ENCODE data around the gene BOC. TPM values are rescaled to one million over a fixed set of nuclear protein-coding genes. Genes with fewer than 3 reads are reported as not detected.
A peak's percentile ranks its signal among the peaks of the same experiment; 100 is the strongest.

BOC gene
- total RNA-seq, 1 experiment from 2014 or later = 3.5 TPM

GRCh38 chr3:113255100-113255853, 43.9 kb downstream of the BOC start:
- H3K4me1 Mint-ChIP-seq = peaks cover 20 to 32% of the 10 kb centered on the region in 2 experiments
- no peak overlapping the region for H3K23ac ChIP-seq (ENCODE audit: insufficient read length, low read depth, low read length)
- H3K18ac ChIP-seq (ENCODE audit: insufficient read length, low read depth, low read length) = no peak overlapping the region
- peak overlapping the region in 1 of 3 experiments; percentile 38; a peak in 2 of 7 replicates for H3K27ac Mint-ChIP-seq
- H3K9me3 ChIP-seq (ENCODE audit: control insufficient read depth, low read depth, low read length) = no peaks in the 10 kb centered on the region
- TF ChIP-seq CTCF (conservative IDR thresholded peaks at IDR 0.05) = peak; percentile 52
- no peak overlapping the region for H4K8ac ChIP-seq (replicated peaks; ENCODE audit: insufficient read length, low read depth, low read length)
- H3K4me3 Mint-ChIP-seq = peak overlapping the region in 1 of 2 experiments; percentile 3; a peak in 2 of 5 replicates
- no peak overlapping the region for H3K14ac ChIP-seq (ENCODE audit: insufficient read depth, low read length)
- H4K20me1 ChIP-seq (ENCODE audit: control insufficient read depth, insufficient read depth, insufficient read length) = no peaks in the 10 kb centered on the region
- no peak overlapping the region for H2AK5ac ChIP-seq (ENCODE audit: insufficient read length, low read length)
- no peak overlapping the region for H2BK15ac ChIP-seq (ENCODE audit: low read depth, low read length)
- H3K79me2 ChIP-seq (ENCODE audit: insufficient read depth, low read length) = no peaks in the 10 kb centered on the region
- no peak overlapping the region for H3K27ac ChIP-seq (ENCODE audit: insufficient read length, low read depth, low read length)
- peak; percentile 50 for DNase-seq
- no peaks in the 10 kb centered on the region; the same call in 1 of the 2 replicates for H3K4me1 ChIP-seq (ENCODE audit: insufficient read depth, low read length)
- no peak overlapping the region for H4K91ac ChIP-seq (ENCODE audit: insufficient read length, low read depth, low read length)
- H3K56ac ChIP-seq (ENCODE audit: insufficient read length, low read depth, low read length) = no peak overlapping the region
- no peak overlapping the region for H3K9ac ChIP-seq (ENCODE audit: extremely low read depth, insufficient read length, low read length)
- H2BK12ac ChIP-seq (ENCODE audit: insufficient read length, low read depth, low read length) = no peak overlapping the region
- H2BK20ac ChIP-seq (ENCODE audit: low read depth, low read length, poor library complexity, severe bottlenecking) = no peak overlapping the region
- H3K23me2 ChIP-seq (ENCODE audit: insufficient read length, low read depth, low read length, poor library complexity, severe bottlenecking) = no peaks in the 10 kb centered on the region
- no peaks in the 10 kb centered on the region for H3K79me1 ChIP-seq (ENCODE audit: insufficient read depth, low read depth, low read length, poor library complexity, severe bottlenecking)
- no peak overlapping the region for H3T11ph ChIP-seq (ENCODE audit: low read length)
- H2BK120ac ChIP-seq (ENCODE audit: low read depth, low read length, poor library complexity, severe bottlenecking) = no peak overlapping the region
- H3K36me3 Mint-ChIP-seq (ENCODE audit: insufficient read depth in 1 of 3, low read depth in 3 of 3) = peaks cover 0 to 23% (median 2%) of the 10 kb centered on the region in 3 experiments; a peak in 3 of 7 replicates
- no peak overlapping the region for H2BK5ac ChIP-seq (ENCODE audit: insufficient read length, low read length)
- H4K5ac ChIP-seq (ENCODE audit: insufficient read length, low read depth, low read length) = no peak overlapping the region
- no peak overlapping the region for H3K4ac ChIP-seq (ENCODE audit: low read depth, low read length)
- no peak overlapping the region for H2AFZ ChIP-seq (ENCODE audit: low read length)
- no peak overlapping the region for H3K4me2 ChIP-seq (ENCODE audit: insufficient read depth, insufficient read length, low read length)
- H3K27me3 Mint-ChIP-seq (ENCODE audit: low read depth) = no peaks in the 10 kb centered on the region
- no CpG with 5 or more reads among the region's 7 CpGs for WGBS (ENCODE audit: extremely low coverage, insufficient read length, low lambda C conversion rate)
- no peaks in the 10 kb centered on the region for H3K27me3 ChIP-seq (ENCODE audit: insufficient read depth, low read length)
- no peaks in the 10 kb centered on the region for H3K9me3 Mint-ChIP-seq
